ENCODE data around the gene RAB31. TPM values are rescaled to one million over a fixed set of nuclear protein-coding genes. Genes with fewer than 3 reads are reported as not detected.
A peak's percentile ranks its signal among the peaks of the same experiment; 100 is the strongest.

Gene RAB31
- polyA plus RNA-seq, 2 of the 4 experiments (the other 2 are of a cell fraction), result 16.9 to 46.3 TPM

GRCh38 chr18:9731380-9731779, 23.3 kb downstream of the RAB31 start:
- Histone ChIP-seq H3K4me3 (no peak overlapping the region), H3K27ac (peak overlapping the region; percentile 62 to 81; a peak in 5 of 6 replicates), H3K4me2 (peak overlapping the region; percentile 45), H3K9me3 (no peaks in the 10 kb centered on the region), H3K4me1 (peaks cover 47% of the 10 kb centered on the region)
- 54% methylated on average over 4 of the region's 5 CpGs for WGBS (ENCODE audit: missing lambda C conversion rate)
- ATAC-seq (peak; percentile 79 to 88), FAIRE-seq (no peak), DNase-seq (ENCODE audit: low read depth in 1 of 2, low spot score in 1 of 2) (peak in 1 of 2 experiments; percentile 63)
- peak in 1 of 2 experiments; percentile 42; a peak in 1 of 5 replicates for TF ChIP-seq EP300 (IDR thresholded peaks at IDR 0.05)
- TF ChIP-seq JUNB (IDR thresholded peaks at IDR 0.05), result peak; percentile 40; the same call in 1 of the 2 replicates
- no peak for TF ChIP-seq SMC3 (IDR thresholded peaks at IDR 0.05)
- no peak for TF ChIP-seq CBX2 (IDR thresholded peaks at IDR 0.05; ENCODE audit: borderline replicate concordance, low read depth)
- TF ChIP-seq KDM1A (IDR thresholded peaks at IDR 0.05; ENCODE audit: low read depth), result no peak
- TF ChIP-seq FOSL2 (IDR thresholded peaks at IDR 0.05), result 0 out of 2 replicates have a peak, but pooled peaks have one; percentile 30
- 0 out of 2 replicates have a peak, but pooled peaks have one; percentile 25 for TF ChIP-seq FOSL2 (CRISPR knock-in tag; IDR thresholded peaks at IDR 0.05)
- TF ChIP-seq PHF8 (IDR thresholded peaks at IDR 0.05; ENCODE audit: borderline replicate concordance, low read depth), result no peak
- TF ChIP-seq MAX (IDR thresholded peaks at IDR 0.05), result no peak
- TF ChIP-seq HOXA7 (CRISPR knock-in tag; IDR thresholded peaks at IDR 0.05), result no peak
- TF ChIP-seq ZC3H11A (IDR thresholded peaks at IDR 0.05), result no peak
- CTCF ChIA-PET, result interaction anchor here (0.6 to 1.4 kb wide), 3 partner anchors 47 to 220 kb away, joined by 3 to 5 read pairs (median 3); no protein-coding TSS in a partner anchor
- POLR2A ChIA-PET, result no interaction called here

GRCh38 chr18:9732031-9732430, 23.9 kb downstream of the RAB31 start:
- WGBS (ENCODE audit: missing lambda C conversion rate), result 79% methylated on average over 6 of the region's 9 CpGs
- CTCF ChIA-PET, result interaction anchor here (0.6 to 1.4 kb wide), 2 partner anchors 48 to 205 kb away, joined by 3 to 5 read pairs; no protein-coding TSS in a partner anchor
- no peak for DNase-seq (ENCODE audit: low read depth in 1 of 2, low spot score in 1 of 2)

GRCh38 chr18:9734189-9734588, 26.1 kb downstream of the RAB31 start:
- peak; percentile 42 to 57; a peak in 3 of 6 replicates for ATAC-seq
- DNase-seq (ENCODE audit: low read depth in 1 of 2, low spot score in 1 of 2), result peak in 1 of 2 experiments; percentile 33
- H3K4me3 ChIP-seq, result no peak overlapping the region
- FAIRE-seq, result no peak
- 43% methylated on average over 6 of the region's 9 CpGs for WGBS (ENCODE audit: missing lambda C conversion rate)
- POLR2A ChIA-PET, result no interaction called here
- peaks cover 66% of the 10 kb centered on the region for H3K4me1 ChIP-seq
- H3K9me3 ChIP-seq, result no peaks in the 10 kb centered on the region
- TF ChIP-seq CEBPB (IDR thresholded peaks at IDR 0.05) (peak; percentile 63 to 81; a peak in 3 of 4 replicates), RFX5 (IDR thresholded peaks at IDR 0.05) (no peak)
- peak overlapping the region; percentile 22 to 64; a peak in 3 of 6 replicates for H3K27ac ChIP-seq
- peak overlapping the region; percentile 53 for H3K4me2 ChIP-seq
- CTCF ChIA-PET, result interaction anchor here (0.6 kb wide), 2 partner anchors 158 to 848 kb away, joined by 3 read pairs; no protein-coding TSS in a partner anchor

More at GRCh38 chr18:9732031-9732430, 23.9 kb downstream of the RAB31 start:
- POLR2A ChIA-PET, result no interaction called here
- peak overlapping the region; percentile 57 to 81; a peak in 5 of 6 replicates for H3K27ac ChIP-seq
- H3K4me1 ChIP-seq, result peaks cover 53% of the 10 kb centered on the region
- H3K9me3 ChIP-seq, result no peaks in the 10 kb centered on the region
- no peak for FAIRE-seq
- H3K4me2 ChIP-seq, result 0 out of 3 replicates have a peak overlapping the region, but pooled peaks have one; percentile 45
- TF ChIP-seq CBX8 (IDR thresholded peaks at IDR 0.05), result no peak
- no peak for TF ChIP-seq ESRRA (IDR thresholded peaks at IDR 0.05; ENCODE audit: borderline replicate concordance, low read length)
- TF ChIP-seq EHF (CRISPR knock-in tag; IDR thresholded peaks at IDR 0.05), result no peak
- TF ChIP-seq POLR2AphosphoS2 (conservative IDR thresholded peaks at IDR 0.05; ENCODE audit: low read length), result no peak
- no peak for TF ChIP-seq FOSB (CRISPR knock-in tag; IDR thresholded peaks at IDR 0.05)
- no peak for TF ChIP-seq NPAS2 (CRISPR knock-in tag; IDR thresholded peaks at IDR 0.05; ENCODE audit: borderline replicate concordance)
- TF ChIP-seq BHLHE40 (IDR thresholded peaks at IDR 0.05; ENCODE audit: low read depth, low read length), result no peak
- TF ChIP-seq RAD21 (conservative IDR thresholded peaks at IDR 0.05 in 1 of 2, IDR thresholded peaks at IDR 0.05 in 1 of 2), result no peak
- no peak for TF ChIP-seq RARB (CRISPR knock-in tag; IDR thresholded peaks at IDR 0.05)
- TF ChIP-seq, protein P1, sequence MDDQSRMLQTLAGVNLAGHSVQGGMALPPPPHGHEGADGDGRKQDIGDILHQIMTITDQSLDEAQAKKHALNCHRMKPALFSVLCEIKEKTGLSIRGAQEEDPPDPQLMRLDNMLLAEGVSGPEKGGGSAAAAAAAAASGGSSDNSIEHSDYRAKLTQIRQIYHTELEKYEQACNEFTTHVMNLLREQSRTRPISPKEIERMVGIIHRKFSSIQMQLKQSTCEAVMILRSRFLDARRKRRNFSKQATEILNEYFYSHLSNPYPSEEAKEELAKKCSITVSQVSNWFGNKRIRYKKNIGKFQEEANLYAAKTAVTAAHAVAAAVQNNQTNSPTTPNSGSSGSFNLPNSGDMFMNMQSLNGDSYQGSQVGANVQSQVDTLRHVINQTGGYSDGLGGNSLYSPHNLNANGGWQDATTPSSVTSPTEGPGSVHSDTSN (IDR thresholded peaks at IDR 0.05), result no peak
- TF ChIP-seq, protein P2, sequence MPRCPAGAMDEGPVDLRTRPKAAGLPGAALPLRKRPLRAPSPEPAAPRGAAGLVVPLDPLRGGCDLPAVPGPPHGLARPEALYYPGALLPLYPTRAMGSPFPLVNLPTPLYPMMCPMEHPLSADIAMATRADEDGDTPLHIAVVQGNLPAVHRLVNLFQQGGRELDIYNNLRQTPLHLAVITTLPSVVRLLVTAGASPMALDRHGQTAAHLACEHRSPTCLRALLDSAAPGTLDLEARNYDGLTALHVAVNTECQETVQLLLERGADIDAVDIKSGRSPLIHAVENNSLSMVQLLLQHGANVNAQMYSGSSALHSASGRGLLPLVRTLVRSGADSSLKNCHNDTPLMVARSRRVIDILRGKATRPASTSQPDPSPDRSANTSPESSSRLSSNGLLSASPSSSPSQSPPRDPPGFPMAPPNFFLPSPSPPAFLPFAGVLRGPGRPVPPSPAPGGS (IDR thresholded peaks at IDR 0.05), result no peak
- TF ChIP-seq NFE2L2 (conservative IDR thresholded peaks at IDR 0.05; ENCODE audit: low read length), result no peak
- TF ChIP-seq HOXB13 (CRISPR knock-in tag; IDR thresholded peaks at IDR 0.05; ENCODE audit: low read depth), result no peak
- no peak for TF ChIP-seq ZFP36 (IDR thresholded peaks at IDR 0.05; ENCODE audit: borderline replicate concordance, partially characterized antibody)
- no peak overlapping the region for H3K4me3 ChIP-seq
- ATAC-seq, result no peak

Data from A549 (cell line).